SU-DHL-6 (cell line): ENCODE results near the gene EFCAB12.

ENCODE experiments used
- H2AFZ ChIP-seq: fragments of 200-600 bp; sonication (generic); 2 replicates; pipeline ENCODE4 v1.6.1; 2014; ENCODE audit warnings: low read depth, mild to moderate bottlenecking, moderate library complexity, mixed read lengths, antibody characterized with exemption, low read length; ENCODE audit not compliant: severe bottlenecking
- H3F3A ChIP-seq: fragments of 200-600 bp; shearing (Covaris generic); 2 replicates; pipeline ENCODE4 v1.6.0; 2016; ENCODE audit warnings: antibody characterized with exemption, mild to moderate bottlenecking; ENCODE audit not compliant: insufficient read depth
- H3K27ac ChIP-seq: fragments of 200-600 bp; sonication (generic); 2 replicates; pipeline ENCODE4 v1.5.1; 2016; ENCODE audit warnings: low read depth, mild to moderate bottlenecking, low read length, moderate library complexity, mixed read lengths
- H3K27me3 ChIP-seq: fragments of 200-600 bp; sonication (generic), shearing (Covaris generic); 2 replicates; pipeline ENCODE4 v1.6.0; 2014; ENCODE audit warnings: mild to moderate bottlenecking, low read length
- H3K36me3 ChIP-seq: fragments of 200-600 bp; sonication (generic); 2 replicates; pipeline ENCODE4 v1.6.1; 2014; ENCODE audit warnings: mild to moderate bottlenecking, low read length, mixed read lengths
- H3K4me2 ChIP-seq: fragments of 300-600, 200-600 bp; shearing (Covaris generic), sonication (generic); 2 replicates; pipeline ENCODE4 v1.6.0; 2014; ENCODE audit warnings: low read length, low read depth, mild to moderate bottlenecking; ENCODE audit not compliant: poor library complexity, severe bottlenecking
- H3K4me3 ChIP-seq: fragments of 200-600 bp; sonication (generic); 2 replicates; pipeline ENCODE4 v1.5.1; 2014; ENCODE audit warnings: antibody characterized with exemption, low read length, mild to moderate bottlenecking, mixed read lengths; ENCODE audit not compliant: insufficient read depth, poor library complexity, severe bottlenecking
- H3K79me2 ChIP-seq: fragments of 200-600 bp; sonication (generic); 2 replicates; pipeline ENCODE4 v1.6.1; 2014; ENCODE audit warnings: mild to moderate bottlenecking, low read length, moderate library complexity; ENCODE audit not compliant: insufficient read depth
- H3K9ac ChIP-seq: fragments of 200-600 bp; sonication (generic); 2 replicates; pipeline ENCODE4 v1.7.0; 2014; ENCODE audit warnings: mild to moderate bottlenecking, low read length
- H3K9me2 ChIP-seq: fragments of 200-600 bp; sonication (generic); replicated peaks from 2 replicates; pipeline ENCODE4 v1.6.1; 2014; ENCODE audit warnings: low read length; ENCODE audit not compliant: insufficient read depth
- H3K9me3 ChIP-seq: fragments of 200-600 bp; sonication (generic); 2 replicates; pipeline ENCODE4 v1.6.1; 2014; ENCODE audit warnings: low read length, mixed read lengths; ENCODE audit not compliant: insufficient read depth
- H4K20me1 ChIP-seq: fragments of 200-600 bp; sonication (generic); 2 replicates; pipeline ENCODE4 v1.6.1; 2014; ENCODE audit warnings: low read depth, mild to moderate bottlenecking, antibody characterized with exemption, low read length, moderate library complexity, mixed read lengths
- CTCF ChIP-seq: fragments of 200-600 bp; sonication (generic); IDR thresholded peaks from one replicate; pipeline ENCODE4 v1.5.1; 2017; ENCODE audit warnings: antibody characterized with exemption, mild to moderate bottlenecking, low read length, moderate library complexity; ENCODE audit not compliant: insufficient read depth, poor library complexity, severe bottlenecking
- EZH2phosphoT487 ChIP-seq: fragments of 200-600 bp; sonication (generic), shearing (Covaris generic); conservative IDR thresholded peaks from 2 replicates; pipeline ENCODE4 v1.6.1; 2018; ENCODE audit warnings: mild to moderate bottlenecking, antibody characterized with exemption, low read length, moderate library complexity, mixed read lengths

Gene EFCAB12

GRCh38 chr3:129375099-129375498 is 53.3 kb downstream of the EFCAB12 start:
- no peaks in the 10 kb centered on the region for H4K20me1 ChIP-seq
- H2AFZ ChIP-seq, result no peak overlapping the region
- H3K27me3 ChIP-seq, result no peaks in the 10 kb centered on the region
- H3K9ac ChIP-seq, result no peak overlapping the region
- TF ChIP-seq EZH2phosphoT487 (no peak), CTCF (no peak)
- H3K27ac ChIP-seq, result no peak overlapping the region
- H3K79me2 ChIP-seq, result no peaks in the 10 kb centered on the region
- peaks cover 28% of the 10 kb centered on the region; the same call in 1 of the 2 replicates for H3K9me3 ChIP-seq
- no peaks in the 10 kb centered on the region for H3F3A ChIP-seq
- H3K4me3 ChIP-seq, result no peak overlapping the region
- no peaks in the 10 kb centered on the region for H3K36me3 ChIP-seq
- H3K4me2 ChIP-seq, result no peak overlapping the region
- H3K9me2 ChIP-seq, result no peaks in the 10 kb centered on the region

- H3F3A ChIP-seq, result no peaks in the 10 kb centered on the region
- no peak overlapping the region for H3K4me3 ChIP-seq
- H3K36me3 ChIP-seq, result no peaks in the 10 kb centered on the region
- H4K20me1 ChIP-seq, result no peaks in the 10 kb centered on the region
- H3K79me2 ChIP-seq, result no peaks in the 10 kb centered on the region
- TF ChIP-seq CTCF (no peak), EZH2phosphoT487 (no peak)
- no peaks in the 10 kb centered on the region for H3K27me3 ChIP-seq
- no peaks in the 10 kb centered on the region for H3K9me2 ChIP-seq
- no peak overlapping the region for H3K9ac ChIP-seq
- H2AFZ ChIP-seq, result no peak overlapping the region
- H3K27ac ChIP-seq, result no peak overlapping the region
- H3K4me2 ChIP-seq, result no peak overlapping the region
- no peaks in the 10 kb centered on the region for H3K9me3 ChIP-seq
Measured at GRCh38 chr3:129371041-129371826, 57.2 kb downstream of the EFCAB12 start.

- Histone ChIP-seq H3K4me2 (no peak overlapping the region), H3K9me3 (no peaks in the 10 kb centered on the region), H3K27ac (no peak overlapping the region), H3K9ac (no peak overlapping the region), H2AFZ (no peak overlapping the region), H3F3A (no peaks in the 10 kb centered on the region), H3K27me3 (no peaks in the 10 kb centered on the region), H3K79me2 (no peaks in the 10 kb centered on the region), H3K36me3 (no peaks in the 10 kb centered on the region), H3K9me2 (no peaks in the 10 kb centered on the region), H4K20me1 (no peaks in the 10 kb centered on the region), H3K4me3 (no peak overlapping the region)
- TF ChIP-seq CTCF (no peak), EZH2phosphoT487 (no peak)
Measured at GRCh38 chr3:129370248-129370964, 58.0 kb downstream of the EFCAB12 start.
